Measurements from ENCODE around the gene TMEM233.

- TF ChIP-seq CTCF (IDR thresholded peaks at IDR 0.05) (no peak), MAX (CRISPR knock-in tag; IDR thresholded peaks at IDR 0.05) (no peak), SMAD3 (CRISPR knock-in tag; IDR thresholded peaks at IDR 0.05; ENCODE audit: borderline replicate concordance) (no peak), ATF3 (CRISPR knock-in tag; conservative IDR thresholded peaks at IDR 0.05) (no peak), EMX1 (CRISPR knock-in tag; IDR thresholded peaks at IDR 0.05) (no peak)
Observed at GRCh38 chr12:119594772-119595445, 1.3 kb downstream of the TMEM233 start.
